GM21717 (cell line): ENCODE data around the gene OR4Q2.
"Not testable (repeated sequence)": the region's sequence is repeated elsewhere in the genome, so short reads cannot be mapped to it uniquely, and the experiment has no call there.

Source experiments
- ATAC-seq: cut with Tn5 transposase; IDR thresholded peaks from one replicate; pipeline ENCODE4 v1.9.1; 2021; ENCODE audit warnings: mild to moderate bottlenecking, moderate library complexity; ENCODE audit not compliant: unreplicated experiment

Gene OR4Q2

GRCh38 chr14:20001863-20002262 lies at the start of gene OR4Q2:
Gene OR4Q2 (plus strand): TSS chr14:20002163.
- no peak for ATAC-seq

GRCh38 chr14:19969735-19970134 lies 32.2 kb upstream of the OR4Q2 start:
- ATAC-seq = not testable (repeated sequence)

- no peak for ATAC-seq
Measured at GRCh38 chr14:19974844-19975243, 27.1 kb upstream of the OR4Q2 start.

- ATAC-seq = no peak
Measured at GRCh38 chr14:19975291-19975690, 26.7 kb upstream of the OR4Q2 start, which contains the start of gene OR4K15. Gene OR4K15 (plus strand): TSS chr14:19975591. CDS start chr14:19975591, 0 bp downstream.

- no peak for ATAC-seq
Measured at GRCh38 chr14:19993438-19993837, 8.5 kb upstream of the OR4Q2 start.

GRCh38 chr14:20002319-20002718 lies 356 bp downstream of the OR4Q2 start:
- no peak for ATAC-seq

GRCh38 chr14:20008156-20008555 lies 6.2 kb downstream of the OR4Q2 start:
- ATAC-seq = no peak

GRCh38 chr14:20019257-20019865 lies 17.4 kb downstream of the OR4Q2 start, which contains the start of gene OR4K14:
Gene OR4K14 (minus strand): TSS chr14:20019307. CDS start chr14:20015193, 4,114 bp downstream.
- no peak for ATAC-seq

- no peak for ATAC-seq
Measured at GRCh38 chr14:20031058-20031457, 29.1 kb downstream of the OR4Q2 start.

- no peak for ATAC-seq
Measured at GRCh38 chr14:20035449-20035848, 33.5 kb downstream of the OR4Q2 start.

- no peak for ATAC-seq
Measured at GRCh38 chr14:20035938-20036337, 34.0 kb downstream of the OR4Q2 start, which contains the start of gene OR4K13. Gene OR4K13 (minus strand): TSS chr14:20036038. CDS start chr14:20034758, 1,280 bp downstream.

- no peak for ATAC-seq
Measured at GRCh38 chr14:20044243-20044642, 42.3 kb downstream of the OR4Q2 start.

- no peak for ATAC-seq
Measured at GRCh38 chr14:20048202-20048601, 46.2 kb downstream of the OR4Q2 start.
